Caco-2 (cell line): ENCODE data around the gene AGPAT2. TPM values are rescaled to one million over a fixed set of nuclear protein-coding genes. Genes with fewer than 3 reads are reported as not detected.

Source experiments
- BruUV-seq: library from RNA; stranded (reverse); fragments of 400-500 nt; replicated peaks from 2 replicates; lab custom pipeline; 2021; lab: Mats Ljungman, UMichigan
- CTCF ChIA-PET: fragments of 300-600 bp; sonication (Branson Sonifier 250); formaldehyde crosslinking; loops from one replicate; lab custom pipeline; 2022; ENCODE audit warnings: antibody characterized with exemption; lab: Charles Lee
- POLR2A ChIA-PET: fragments of 300-600 bp; sonication (Branson Sonifier 250); formaldehyde crosslinking; loops from one replicate; lab custom pipeline; 2022; ENCODE audit warnings: antibody characterized with exemption; lab: Charles Lee
- DNase-seq, 2 experiments: peaks; one replicate each; pipeline versions ENCODE4 v3.0.0 to v3.0.0-alpha.2; 2020 to 2022
- H3K27me3 ChIP-seq: replicated peaks from 2 replicates; pipeline ENCODE4 v1.6.0; 2011; ENCODE audit warnings: low read length; ENCODE audit not compliant: control insufficient read depth, insufficient read depth
- H3K36me3 ChIP-seq: 2 replicates; pipeline ENCODE4 v1.5.1; 2011; ENCODE audit warnings: low read length; ENCODE audit not compliant: control insufficient read depth, insufficient read depth
- H3K4me1 ChIP-seq: fragments of 250-450 bp; sonication (Bioruptor Pico); 2 replicates; pipeline ENCODE4 v1.5.1; 2020; ENCODE audit warnings: mild to moderate bottlenecking
- H3K4me3 ChIP-seq: 2 replicates; pipeline ENCODE4 v1.5.1; 2011; ENCODE audit warnings: low read depth, mild to moderate bottlenecking, control low read depth, low read length
- H3K9me3 ChIP-seq: fragments of 250-450 bp; sonication (Bioruptor Pico); 2 replicates; pipeline ENCODE4 v1.5.1; 2020; ENCODE audit warnings: mild to moderate bottlenecking, moderate library complexity
- H3K27ac Mint-ChIP-seq: one replicate; pipeline ENCODE4 v1.8.0; 2022; ENCODE audit warnings: mixed read lengths; ENCODE audit not compliant: unreplicated experiment
- H3K27me3 Mint-ChIP-seq: one replicate; pipeline ENCODE4 v1.8.0; 2022; ENCODE audit warnings: mixed read lengths; ENCODE audit not compliant: insufficient read depth, unreplicated experiment
- H3K36me3 Mint-ChIP-seq: one replicate; pipeline ENCODE4 v1.8.0; 2022; ENCODE audit warnings: mild to moderate bottlenecking, mixed read lengths; ENCODE audit not compliant: insufficient read depth, unreplicated experiment
- H3K4me1 Mint-ChIP-seq: one replicate; pipeline ENCODE4 v1.8.0; 2022; ENCODE audit warnings: low read depth, mixed read lengths; ENCODE audit not compliant: unreplicated experiment
- H3K4me3 Mint-ChIP-seq: one replicate; pipeline ENCODE4 v1.8.0; 2022; ENCODE audit warnings: mild to moderate bottlenecking, moderate library complexity, mixed read lengths; ENCODE audit not compliant: unreplicated experiment
- H3K9me3 Mint-ChIP-seq: one replicate; pipeline ENCODE4 v1.8.0; 2022; ENCODE audit warnings: mixed read lengths; ENCODE audit not compliant: unreplicated experiment
- intact Hi-C: fragments of 100-400 bp; cut with micrococcal nuclease; formaldehyde crosslinking; loops from one replicate; pipeline ENCODE4 v1.10.0; 2022; ENCODE audit not compliant: unreplicated experiment
- total RNA-seq: library from RNA; stranded (reverse); gene quantifications from 2 replicates; pipeline ENCODE4 v1.2.3, GENCODE V29; 2022
- TF ChIP-seq, protein P1 (sequence below), 2 experiments: fragments of 200-600 bp in 1 of 2; IDR thresholded peaks; 1 replicate in 1 of 2; 2 replicates in 1 of 2; pipeline versions ENCODE4 v1.5.1 to v1.8.0; 2011 to 2022; ENCODE audit warnings: antibody characterized with exemption in 1 of 2, control low read depth in 1 of 2, inconsistent platforms in 1 of 2, low read depth in 1 of 2, low read length in 1 of 2, mild to moderate bottlenecking in 1 of 2, moderate library complexity in 1 of 2; ENCODE audit not compliant: insufficient read depth in 1 of 2, severe bottlenecking in 1 of 2, unreplicated experiment in 1 of 2

Gene AGPAT2
- total RNA-seq, 1 experiment from 2014 or later = 68.7 TPM

DNA sequence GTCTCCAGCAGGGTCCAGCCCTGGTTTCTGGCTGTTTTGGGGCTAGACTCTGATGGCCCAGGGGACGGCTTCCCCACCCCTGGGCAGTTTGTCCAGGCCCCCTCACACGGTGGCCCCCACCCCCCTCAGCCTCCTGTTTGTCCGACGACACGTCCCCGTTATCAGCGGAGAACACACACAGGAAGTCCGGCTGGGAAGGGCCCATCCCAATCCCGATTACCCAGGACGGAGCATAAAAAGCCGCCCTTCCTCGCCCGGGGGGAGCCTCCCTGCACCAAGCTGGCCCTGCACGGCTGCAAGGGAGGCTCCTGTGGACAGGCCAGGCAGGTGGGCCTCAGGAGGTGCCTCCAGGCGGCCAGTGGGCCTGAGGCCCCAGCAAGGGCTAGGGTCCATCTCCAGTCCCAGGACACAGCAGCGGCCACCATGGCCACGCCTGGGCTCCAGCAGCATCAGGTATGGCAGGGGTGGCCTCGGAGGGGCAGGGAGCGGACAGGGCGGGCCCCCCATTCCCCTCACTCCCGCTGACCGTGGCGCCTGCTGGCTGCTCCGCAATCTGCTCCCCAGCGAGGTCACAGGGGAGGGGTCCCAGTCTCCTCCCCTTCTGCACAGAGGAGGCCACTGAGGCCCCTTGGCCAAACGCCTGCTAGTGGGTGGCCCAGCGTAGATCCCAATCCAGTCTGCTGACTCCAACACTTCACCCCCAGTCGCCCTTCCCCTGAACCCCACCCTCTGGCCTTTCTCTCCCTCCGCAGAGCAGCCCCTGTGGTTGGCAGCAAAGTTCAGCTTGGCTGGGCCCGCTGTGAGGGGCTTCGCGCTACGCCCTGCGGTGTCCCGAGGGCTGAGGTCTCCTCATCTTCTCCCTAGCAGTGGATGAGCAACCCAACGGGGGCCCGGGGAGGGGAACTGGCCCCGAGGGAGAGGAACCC lies 24.3 kb downstream of the AGPAT2 start, which contains the start of gene EGFL7:
Gene EGFL7 (plus strand): TSS at position 261 of the 926 bp plus-strand sequence. CDS start 5,367 bp downstream, outside the sequence.
- H3K27ac Mint-ChIP-seq = no peak within 1 kb of the TSS
- no peaks in the 10 kb centered on the region for H3K4me1 Mint-ChIP-seq
- H3K27me3 Mint-ChIP-seq = peaks cover under 1% of the 10 kb centered on the region
- Histone ChIP-seq H3K4me1 (0 out of 2 replicates have a peak, but pooled peaks cover 3% of the 10 kb centered on the region), H3K9me3 (no peaks in the 10 kb centered on the region), H3K36me3 (no peaks in the 10 kb centered on the region), H3K4me3 (no peak within 1 kb of the TSS), H3K27me3 (no peaks in the 10 kb centered on the region)
- no peaks in the 10 kb centered on the region for H3K9me3 Mint-ChIP-seq
- intact Hi-C loops = no loop called here
- TF ChIP-seq, protein P1, sequence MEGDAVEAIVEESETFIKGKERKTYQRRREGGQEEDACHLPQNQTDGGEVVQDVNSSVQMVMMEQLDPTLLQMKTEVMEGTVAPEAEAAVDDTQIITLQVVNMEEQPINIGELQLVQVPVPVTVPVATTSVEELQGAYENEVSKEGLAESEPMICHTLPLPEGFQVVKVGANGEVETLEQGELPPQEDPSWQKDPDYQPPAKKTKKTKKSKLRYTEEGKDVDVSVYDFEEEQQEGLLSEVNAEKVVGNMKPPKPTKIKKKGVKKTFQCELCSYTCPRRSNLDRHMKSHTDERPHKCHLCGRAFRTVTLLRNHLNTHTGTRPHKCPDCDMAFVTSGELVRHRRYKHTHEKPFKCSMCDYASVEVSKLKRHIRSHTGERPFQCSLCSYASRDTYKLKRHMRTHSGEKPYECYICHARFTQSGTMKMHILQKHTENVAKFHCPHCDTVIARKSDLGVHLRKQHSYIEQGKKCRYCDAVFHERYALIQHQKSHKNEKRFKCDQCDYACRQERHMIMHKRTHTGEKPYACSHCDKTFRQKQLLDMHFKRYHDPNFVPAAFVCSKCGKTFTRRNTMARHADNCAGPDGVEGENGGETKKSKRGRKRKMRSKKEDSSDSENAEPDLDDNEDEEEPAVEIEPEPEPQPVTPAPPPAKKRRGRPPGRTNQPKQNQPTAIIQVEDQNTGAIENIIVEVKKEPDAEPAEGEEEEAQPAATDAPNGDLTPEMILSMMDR (IDR thresholded peaks at IDR 0.05; ENCODE audit: insufficient read depth in 1 of 2, low read depth in 1 of 2, low read length in 1 of 2, severe bottlenecking in 1 of 2, unreplicated experiment in 1 of 2) = no peak
- ChIA-PET POLR2A (no interaction called here), CTCF (interaction anchor here (0.6 kb wide), 2 partner anchors 36 to 325 kb away, joined by 3 to 5 read pairs; no protein-coding TSS in a partner anchor)
- no peak for DNase-seq
- BruUV-seq = no TSS peak
- no peak within 1 kb of the TSS for H3K4me3 Mint-ChIP-seq
- H3K36me3 Mint-ChIP-seq = peaks cover 3% of the 10 kb centered on the region

DNA sequence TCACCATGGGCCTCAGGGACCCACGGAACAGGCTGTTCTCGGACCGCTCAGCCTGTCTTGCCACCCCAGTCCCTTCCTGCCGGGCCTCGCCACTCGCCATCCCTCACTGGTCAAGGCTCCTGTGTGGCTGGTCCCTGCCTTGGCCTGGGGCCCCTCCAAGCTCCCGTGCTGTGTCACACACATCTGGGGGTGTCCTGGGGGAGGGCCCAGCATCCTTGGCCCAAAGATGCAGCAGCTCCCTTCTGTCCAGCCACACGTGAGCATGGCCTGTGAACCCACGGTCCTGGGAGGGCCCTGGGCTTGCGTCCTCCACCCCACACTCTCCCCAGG lies 25.0 kb downstream of the AGPAT2 start:
- H3K27me3 Mint-ChIP-seq = peaks cover 3% of the 10 kb centered on the region
- DNase-seq = no peak
- no peaks in the 10 kb centered on the region for H3K9me3 Mint-ChIP-seq
- TF ChIP-seq, protein P1 (IDR thresholded peaks at IDR 0.05; ENCODE audit: insufficient read depth in 1 of 2, low read depth in 1 of 2, low read length in 1 of 2, severe bottlenecking in 1 of 2, unreplicated experiment in 1 of 2) = no peak
- H3K9me3 ChIP-seq = no peaks in the 10 kb centered on the region
- no peaks in the 10 kb centered on the region for H3K27me3 ChIP-seq
- no peaks in the 10 kb centered on the region for H3K36me3 Mint-ChIP-seq
- BruUV-seq = no TSS peak
- H3K4me1 ChIP-seq = 0 out of 2 replicates have a peak, but pooled peaks cover 3% of the 10 kb centered on the region
- no peaks in the 10 kb centered on the region for H3K36me3 ChIP-seq
- H3K4me3 ChIP-seq = no peak overlapping the region
- CTCF ChIA-PET = interaction anchor here (0.6 kb wide), 1 partner anchor 37 kb away, joined by 5 read pairs; no protein-coding TSS in a partner anchor
- intact Hi-C loops = no loop called here
- H3K4me3 Mint-ChIP-seq = no peak overlapping the region
- no peaks in the 10 kb centered on the region for H3K4me1 Mint-ChIP-seq
- POLR2A ChIA-PET = no interaction called here
- H3K27ac Mint-ChIP-seq = no peak overlapping the region

DNA sequence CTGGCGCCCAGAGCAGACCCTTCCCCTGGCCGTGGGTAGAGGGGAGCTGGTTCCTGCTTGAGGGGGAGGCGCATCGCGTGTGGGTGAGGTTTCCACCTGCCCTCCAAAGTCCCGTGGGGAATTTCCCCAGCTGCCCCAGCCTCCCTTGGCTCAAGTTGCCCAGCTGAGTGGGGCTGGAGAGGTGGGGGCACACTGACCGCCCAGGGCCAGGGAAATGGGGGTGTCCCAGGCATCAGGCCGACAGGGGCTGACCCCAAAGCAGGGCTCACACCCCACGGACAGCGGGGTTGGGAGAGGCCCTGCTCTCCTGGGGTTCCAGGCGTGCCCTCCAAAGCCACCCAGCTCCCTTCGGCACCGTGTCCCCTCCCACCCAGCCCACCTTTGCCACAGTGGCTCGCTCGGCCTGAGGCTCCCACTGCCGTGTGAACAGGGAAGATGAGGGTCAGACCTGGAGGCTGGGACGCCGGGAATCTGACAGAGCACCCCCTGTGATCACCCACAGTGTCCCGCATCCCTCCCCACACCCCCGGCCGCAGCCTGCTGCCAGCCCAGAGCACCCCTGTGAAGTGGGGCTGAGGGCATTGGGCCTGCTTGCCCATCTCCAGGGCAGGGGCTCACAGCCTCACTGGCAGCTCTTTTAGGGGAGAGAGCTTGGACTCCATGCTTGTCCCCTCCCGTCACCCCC lies 25.5 kb downstream of the AGPAT2 start:
- POLR2A ChIA-PET = no interaction called here

More for the DNA sequence above, 25.5 kb downstream of the AGPAT2 start:
- TF ChIP-seq, protein P1 (IDR thresholded peaks at IDR 0.05; ENCODE audit: insufficient read depth in 1 of 2, low read depth in 1 of 2, low read length in 1 of 2, severe bottlenecking in 1 of 2, unreplicated experiment in 1 of 2) = no peak
- no peaks in the 10 kb centered on the region for H3K9me3 ChIP-seq
- Mint-ChIP-seq H3K27ac (no peak overlapping the region), H3K4me1 (no peaks in the 10 kb centered on the region), H3K9me3 (no peaks in the 10 kb centered on the region), H3K36me3 (no peaks in the 10 kb centered on the region), H3K4me3 (no peak overlapping the region), H3K27me3 (peaks cover 3% of the 10 kb centered on the region)
- no peak for DNase-seq
- no peak overlapping the region for H3K4me3 ChIP-seq
- CTCF ChIA-PET = interaction anchor here (0.5 to 0.7 kb wide), 3 partner anchors 11 to 66 kb away, joined by 3 to 6 read pairs (median 5); no protein-coding TSS in a partner anchor
- 0 out of 2 replicates have a peak, but pooled peaks cover 3% of the 10 kb centered on the region for H3K4me1 ChIP-seq
- no TSS peak for BruUV-seq
- no peaks in the 10 kb centered on the region for H3K27me3 ChIP-seq
- intact Hi-C loops = no loop called here
- no peaks in the 10 kb centered on the region for H3K36me3 ChIP-seq
